Stimulated activated memory B cell treated with anti-CD40 and anti-IgM and Interleukin-4, amounts not matched to agents 10 μg/mL and 1 μg/mL and 100 μg/mL, for 72 hours (primary cell): Measurements from ENCODE around the gene PSMB2.

Source experiments
- ATAC-seq: fragments of 150-1000 bp; cut with Tn5 transposase; 2 replicates; pipeline ENCODE4 v1.10.0; 2021
- H3K27ac Mint-ChIP-seq: one replicate; pipeline ENCODE4 v1.8.0; 2022; ENCODE audit warnings: mild to moderate bottlenecking, mixed read lengths
- H3K27me3 Mint-ChIP-seq: one replicate; pipeline ENCODE4 v1.8.0; 2022; ENCODE audit warnings: mixed read lengths
- H3K36me3 Mint-ChIP-seq: one replicate; pipeline ENCODE4 v1.8.0; 2022; ENCODE audit warnings: mixed read lengths
- H3K4me1 Mint-ChIP-seq: one replicate; pipeline ENCODE4 v1.8.0; 2022; ENCODE audit warnings: mixed read lengths
- H3K4me3 Mint-ChIP-seq: one replicate; pipeline ENCODE4 v1.8.0; 2022; ENCODE audit warnings: mild to moderate bottlenecking, moderate library complexity, mixed read lengths
- H3K9me3 Mint-ChIP-seq: one replicate; pipeline ENCODE4 v1.8.0; 2022; ENCODE audit warnings: mixed read lengths

Gene PSMB2

DNA sequence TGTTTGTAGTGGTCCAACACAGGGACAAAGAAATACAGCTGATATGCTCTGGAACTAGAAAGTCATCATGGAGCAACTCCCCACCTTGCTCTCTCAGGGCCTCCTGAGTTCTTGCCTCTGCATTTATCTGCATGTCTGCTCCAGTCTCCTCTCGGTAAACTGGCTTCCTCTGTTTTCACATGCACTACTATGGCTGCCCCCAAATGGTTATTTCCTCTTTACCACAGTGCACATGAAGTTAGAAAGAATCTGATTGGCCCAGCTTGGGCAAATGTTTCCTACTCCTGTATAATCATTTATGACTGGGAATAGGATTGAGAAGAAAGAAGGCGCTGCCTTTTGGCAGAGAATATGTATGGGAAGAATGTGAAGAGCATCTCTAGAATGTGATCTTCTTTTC, 16.5 kb upstream of the PSMB2 start:
- Mint-ChIP-seq H3K27me3 (no peaks in the 10 kb centered on the region), H3K27ac (no peak overlapping the region), H3K4me3 (no peak overlapping the region), H3K9me3 (no peaks in the 10 kb centered on the region), H3K4me1 (peaks cover 4% of the 10 kb centered on the region), H3K36me3 (no peaks in the 10 kb centered on the region)
- ATAC-seq, result no peak

- no peak overlapping the region for H3K4me3 Mint-ChIP-seq
- ATAC-seq, result no peak
Measured at GRCh38 chr1:35656863-35657232, 15.5 kb upstream of the PSMB2 start.

DNA sequence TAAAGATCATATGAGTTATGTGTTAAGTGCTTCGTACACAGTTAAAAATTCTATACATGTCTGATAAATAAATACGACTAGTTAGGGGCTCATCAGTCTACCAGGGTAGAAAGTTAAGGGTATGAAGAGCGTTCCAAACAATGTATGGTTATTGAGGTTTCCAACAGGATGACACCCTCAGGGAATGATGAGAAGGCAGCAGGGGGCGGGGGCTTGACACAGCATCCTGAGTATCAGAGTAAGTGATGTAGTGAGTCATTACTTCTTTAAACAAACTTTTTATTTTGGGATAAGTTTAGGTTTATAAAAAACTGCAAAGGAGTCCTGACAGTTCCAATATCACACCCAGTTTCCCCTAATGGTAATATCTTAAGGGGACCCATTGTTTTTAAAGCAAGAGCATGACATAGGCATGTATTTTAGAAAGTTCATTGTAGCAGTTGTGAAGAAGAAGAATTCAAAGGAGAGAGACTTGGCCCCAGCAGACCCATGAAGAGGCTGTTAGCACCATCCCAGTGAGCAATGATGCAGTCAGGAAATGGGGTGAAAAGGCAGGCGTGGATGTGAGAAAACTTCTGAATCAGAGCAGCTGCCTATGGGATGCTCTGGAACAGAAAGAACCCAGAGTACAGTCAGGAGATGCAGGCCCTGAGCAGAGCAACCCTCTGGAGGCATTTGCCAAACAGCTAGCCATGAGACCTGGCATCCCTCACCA, 15.0 kb upstream of the PSMB2 start:
- ATAC-seq, result no peak
- Mint-ChIP-seq H3K36me3 (no peaks in the 10 kb centered on the region), H3K9me3 (no peaks in the 10 kb centered on the region), H3K4me3 (no peak overlapping the region), H3K27ac (no peak overlapping the region), H3K4me1 (peaks cover 4% of the 10 kb centered on the region), H3K27me3 (no peaks in the 10 kb centered on the region)

More at GRCh38 chr1:35656863-35657232, 15.5 kb upstream of the PSMB2 start:
- Mint-ChIP-seq H3K36me3 (no peaks in the 10 kb centered on the region), H3K9me3 (no peaks in the 10 kb centered on the region), H3K4me1 (peaks cover 4% of the 10 kb centered on the region), H3K27me3 (no peaks in the 10 kb centered on the region), H3K27ac (no peak overlapping the region)

- no peak for ATAC-seq
- Mint-ChIP-seq H3K27me3 (no peaks in the 10 kb centered on the region), H3K4me3 (no peak overlapping the region), H3K27ac (no peak overlapping the region), H3K36me3 (no peaks in the 10 kb centered on the region), H3K4me1 (peaks cover 4% of the 10 kb centered on the region), H3K9me3 (no peaks in the 10 kb centered on the region)
Measured at GRCh38 chr1:35655196-35655595, 13.9 kb upstream of the PSMB2 start.

GRCh38 chr1:35650416-35650815, 9.1 kb upstream of the PSMB2 start:
- Mint-ChIP-seq H3K27ac (no peak overlapping the region), H3K27me3 (no peaks in the 10 kb centered on the region), H3K36me3 (no peaks in the 10 kb centered on the region), H3K9me3 (no peaks in the 10 kb centered on the region), H3K4me3 (no peak overlapping the region), H3K4me1 (no peaks in the 10 kb centered on the region)
- ATAC-seq, result no peak

- Mint-ChIP-seq H3K4me1 (peaks cover 5% of the 10 kb centered on the region), H3K9me3 (no peaks in the 10 kb centered on the region), H3K4me3 (no peak overlapping the region), H3K36me3 (peaks cover 4% of the 10 kb centered on the region), H3K27me3 (peaks cover 9% of the 10 kb centered on the region), H3K27ac (no peak overlapping the region)
- no peak for ATAC-seq
Measured at GRCh38 chr1:35646043-35646442, 4.7 kb upstream of the PSMB2 start.

GRCh38 chr1:35644204-35644603, 2.9 kb upstream of the PSMB2 start:
- Mint-ChIP-seq H3K9me3 (no peaks in the 10 kb centered on the region), H3K4me1 (peaks cover 15% of the 10 kb centered on the region), H3K27ac (no peak overlapping the region), H3K4me3 (no peak overlapping the region), H3K27me3 (peaks cover 9% of the 10 kb centered on the region), H3K36me3 (peaks cover 5% of the 10 kb centered on the region)
- no peak for ATAC-seq

GRCh38 chr1:35642471-35642955, 1.2 kb upstream of the PSMB2 start:
- Mint-ChIP-seq H3K9me3 (no peaks in the 10 kb centered on the region), H3K27me3 (peaks cover 9% of the 10 kb centered on the region), H3K4me1 (peaks cover 29% of the 10 kb centered on the region), H3K4me3 (peak overlapping the region; percentile 99), H3K27ac (peak overlapping the region; percentile 99), H3K36me3 (peaks cover 5% of the 10 kb centered on the region)
- no peak for ATAC-seq

GRCh38 chr1:35640380-35641232, 720 bp downstream of the PSMB2 start:
- H3K9me3 Mint-ChIP-seq, result no peaks in the 10 kb centered on the region
- H3K4me1 Mint-ChIP-seq, result peaks cover 32% of the 10 kb centered on the region

DNA sequence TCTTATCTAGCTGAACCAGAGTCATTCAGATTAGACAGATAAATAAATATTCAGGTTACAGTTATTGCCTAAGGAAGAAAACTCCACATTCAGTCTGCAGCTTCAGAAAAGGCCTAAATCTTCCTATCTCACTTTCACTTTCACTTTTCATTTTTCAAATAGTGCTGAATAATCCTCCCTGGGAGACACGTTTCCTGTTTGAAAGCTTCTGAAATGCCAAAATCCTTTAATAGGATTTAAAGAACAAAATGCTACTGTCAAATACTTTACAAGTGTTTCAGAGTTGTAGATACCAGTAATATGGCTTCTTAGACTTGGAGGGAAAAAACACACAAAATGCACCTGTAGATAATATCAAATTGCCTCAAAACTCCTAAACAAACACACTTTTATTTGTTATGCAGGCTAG, 3.9 kb downstream of the PSMB2 start:
- Mint-ChIP-seq H3K27ac (peak overlapping the region; percentile 70), H3K4me1 (peaks cover 32% of the 10 kb centered on the region), H3K9me3 (no peaks in the 10 kb centered on the region), H3K27me3 (peaks cover 2% of the 10 kb centered on the region), H3K4me3 (peak overlapping the region; percentile 68), H3K36me3 (peaks cover 13% of the 10 kb centered on the region)
- no peak for ATAC-seq

More at GRCh38 chr1:35640380-35641232, 720 bp downstream of the PSMB2 start:
- ATAC-seq, result no peak
- Mint-ChIP-seq H3K27ac (peak overlapping the region; percentile 99), H3K27me3 (peaks cover 9% of the 10 kb centered on the region), H3K36me3 (peaks cover 5% of the 10 kb centered on the region), H3K4me3 (peak overlapping the region; percentile 99)

- no peak overlapping the region for H3K4me3 Mint-ChIP-seq
- H3K27ac Mint-ChIP-seq, result no peak overlapping the region
- no peaks in the 10 kb centered on the region for H3K9me3 Mint-ChIP-seq
- H3K27me3 Mint-ChIP-seq, result no peaks in the 10 kb centered on the region
- peaks cover 14% of the 10 kb centered on the region for H3K4me1 Mint-ChIP-seq
- ATAC-seq, result no peak
- H3K36me3 Mint-ChIP-seq, result peaks cover 33% of the 10 kb centered on the region
Measured at GRCh38 chr1:35633547-35633946, 7.8 kb downstream of the PSMB2 start.

DNA sequence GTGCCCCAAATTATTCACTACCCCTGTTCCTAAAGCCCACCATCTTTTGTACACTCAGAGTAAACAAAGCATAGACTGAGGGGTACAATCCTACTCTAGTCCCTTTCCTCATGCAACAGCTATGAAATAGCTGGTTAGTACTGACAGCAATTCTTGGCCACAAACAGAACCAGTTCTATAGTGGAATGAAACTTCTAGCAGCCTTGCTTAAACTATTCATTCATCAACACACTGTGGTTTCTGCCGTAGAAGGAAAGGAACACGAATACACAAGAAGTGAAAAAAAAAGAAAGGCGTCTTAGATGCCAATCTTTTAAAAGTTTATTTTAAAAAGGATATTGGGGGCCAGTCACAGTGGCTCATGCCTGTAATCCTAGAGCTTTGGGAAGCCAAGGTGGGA, 9.9 kb downstream of the PSMB2 start:
- H3K36me3 Mint-ChIP-seq, result peaks cover 37% of the 10 kb centered on the region
- no peaks in the 10 kb centered on the region for H3K9me3 Mint-ChIP-seq
- H3K4me3 Mint-ChIP-seq, result no peak overlapping the region
- ATAC-seq, result no peak
- H3K27ac Mint-ChIP-seq, result no peak overlapping the region
- no peaks in the 10 kb centered on the region for H3K27me3 Mint-ChIP-seq
- no peaks in the 10 kb centered on the region for H3K4me1 Mint-ChIP-seq

DNA sequence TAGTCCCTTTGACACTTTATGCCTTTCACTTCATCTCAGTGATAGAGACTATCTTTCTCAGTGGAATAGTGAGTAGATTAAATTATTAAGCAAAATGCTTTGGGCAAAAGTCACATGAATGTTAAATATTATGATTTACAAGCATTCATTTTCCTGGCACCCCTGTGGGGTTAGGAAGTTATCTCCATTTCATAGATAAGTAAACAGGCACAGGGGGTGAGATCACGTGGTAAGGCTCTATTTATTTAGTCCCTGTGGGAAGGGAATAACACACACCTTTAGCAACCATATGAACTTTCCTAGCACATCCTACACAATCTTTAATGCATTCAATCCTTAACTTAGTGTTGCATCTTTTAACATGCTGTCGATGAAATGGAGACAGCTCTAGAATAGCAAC, 12.3 kb downstream of the PSMB2 start:
- H3K27ac Mint-ChIP-seq, result no peak overlapping the region
- peaks cover 42% of the 10 kb centered on the region for H3K36me3 Mint-ChIP-seq

GRCh38 chr1:35623832-35624231, 17.5 kb downstream of the PSMB2 start:
- no peaks in the 10 kb centered on the region for H3K27me3 Mint-ChIP-seq
- H3K27ac Mint-ChIP-seq, result no peak overlapping the region
- H3K36me3 Mint-ChIP-seq, result peaks cover 18% of the 10 kb centered on the region
- no peaks in the 10 kb centered on the region for H3K9me3 Mint-ChIP-seq
- no peaks in the 10 kb centered on the region for H3K4me1 Mint-ChIP-seq
- ATAC-seq, result no peak
- H3K4me3 Mint-ChIP-seq, result no peak overlapping the region

More for the DNA sequence above, 12.3 kb downstream of the PSMB2 start:
- H3K27me3 Mint-ChIP-seq, result no peaks in the 10 kb centered on the region
- no peaks in the 10 kb centered on the region for H3K4me1 Mint-ChIP-seq
- no peaks in the 10 kb centered on the region for H3K9me3 Mint-ChIP-seq
- no peak for ATAC-seq
- no peak overlapping the region for H3K4me3 Mint-ChIP-seq

DNA sequence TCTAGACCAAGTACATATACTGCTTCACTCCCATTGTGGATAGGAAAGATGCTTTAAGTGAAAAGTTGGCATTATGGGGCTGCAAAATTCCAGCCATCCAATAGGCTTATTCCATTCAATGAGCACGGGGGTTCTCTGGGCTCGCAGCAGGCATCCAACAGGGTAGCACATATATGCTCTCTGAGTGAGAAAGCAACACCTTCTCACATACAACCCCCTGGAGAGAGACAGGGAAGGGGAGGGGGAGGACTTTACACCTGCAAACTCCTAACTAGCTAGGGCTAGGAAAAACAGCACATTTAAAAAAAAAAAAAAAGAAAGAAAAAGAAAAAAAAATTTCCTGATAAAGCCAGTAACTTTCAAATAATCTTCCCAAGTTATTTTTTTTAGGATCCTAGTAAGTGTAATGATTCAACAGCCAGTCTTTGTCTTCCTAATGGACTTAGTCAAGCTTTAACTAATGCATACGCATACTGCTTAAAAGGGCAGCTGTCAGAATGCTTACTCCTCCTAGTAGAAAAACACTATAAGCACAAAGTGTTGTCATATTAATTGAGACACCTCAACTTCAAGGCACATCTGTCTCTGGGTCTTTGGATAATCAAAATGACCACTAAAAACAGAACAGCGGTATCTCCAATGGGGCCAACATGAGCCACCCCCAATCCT, 18.7 kb downstream of the PSMB2 start:
- Mint-ChIP-seq H3K4me3 (no peak overlapping the region), H3K36me3 (peaks cover 24% of the 10 kb centered on the region), H3K4me1 (no peaks in the 10 kb centered on the region), H3K9me3 (no peaks in the 10 kb centered on the region), H3K27me3 (no peaks in the 10 kb centered on the region), H3K27ac (no peak overlapping the region)
- no peak for ATAC-seq
